ENCODE measurements around the gene MT2A. TPM values are rescaled to one million over a fixed set of nuclear protein-coding genes. Genes with fewer than 3 reads are reported as not detected.

The MT2A gene
- total and polyA plus RNA-seq, 10 of the 15 experiments (the other 5 are each of a cell fraction or from before 2014, with no cell fraction given) = 7.3 to 271 (median 53.5) TPM

DNA sequence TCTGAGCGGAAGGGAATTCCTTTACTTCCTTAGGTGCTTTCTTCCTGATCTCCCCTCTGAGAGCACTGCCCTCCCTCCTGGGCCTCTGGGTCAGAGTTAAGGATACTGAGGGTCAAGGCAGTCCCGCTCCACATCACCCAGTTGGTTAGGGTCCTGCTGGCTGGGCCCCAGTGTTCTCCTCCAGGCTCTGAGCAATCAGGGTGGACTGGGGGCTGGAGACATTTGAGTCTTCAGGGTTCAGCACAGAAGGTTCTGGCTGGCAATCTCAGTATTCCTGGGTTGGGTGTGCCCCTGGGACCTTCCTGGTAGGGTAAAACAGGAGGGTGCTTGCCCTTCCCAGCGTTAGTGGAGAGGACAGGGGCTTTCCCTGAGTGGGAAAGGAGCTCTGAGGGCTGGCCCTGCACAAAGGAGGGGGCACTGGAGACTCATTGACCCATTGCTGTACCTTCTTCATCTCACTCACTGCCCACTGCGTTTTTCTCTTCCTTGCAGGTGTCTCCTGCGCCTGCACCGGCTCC is 24.5 kb downstream of the MT2A start:
- Histone ChIP-seq H3K9ac (ENCODE audit: control insufficient read depth, insufficient read depth, low read length) (no peak overlapping the region), H2AFZ (ENCODE audit: control insufficient read depth, low read depth, low read length) (no peak overlapping the region), H3K36me3 (ENCODE audit: control insufficient read depth in 2 of 2, insufficient read depth in 2 of 2, low read length in 1 of 2) (no peaks in the 10 kb centered on the region), H3K4me3 (no peak overlapping the region), H3K4me2 (ENCODE audit: control insufficient read depth, insufficient read depth) (no peak overlapping the region), H3K79me2 (ENCODE audit: control insufficient read depth, insufficient read depth, low read length) (no peaks in the 10 kb centered on the region), H4K20me1 (ENCODE audit: control insufficient read depth, insufficient read depth) (no peaks in the 10 kb centered on the region), H3K4me1 (ENCODE audit: control insufficient read depth, insufficient read depth, low read length) (peaks cover 15% of the 10 kb centered on the region), H3K27me3 (replicated peaks in 1 of 2; ENCODE audit: control insufficient read depth in 2 of 2, insufficient read depth in 2 of 2, low read length in 1 of 2) (peaks cover 15 to 24% of the 10 kb centered on the region in 2 experiments), H3K9me3 (replicated peaks; ENCODE audit: control insufficient read depth, insufficient read depth, low read length) (no peaks in the 10 kb centered on the region), H3K27ac (ENCODE audit: control insufficient read depth, insufficient read depth) (no peak overlapping the region)
- in situ Hi-C loops (cut with MboI) = no loop called here
- DNase-seq (ENCODE audit: low read depth, low spot score) (no peak), FAIRE-seq (no peak), ATAC-seq (no peak)
- 7% methylated on average over 6 of the region's 6 CpGs for WGBS (ENCODE audit: insufficient coverage, insufficient replicate concordance, low lambda C conversion rate, missing lambda C conversion rate)
- ChIA-PET RAD21 (ENCODE audit: unreplicated experiment) (interaction anchor here (1.7 kb wide), 1 partner anchor 10 kb away, joined by 5 read pairs; no protein-coding TSS in a partner anchor), CTCF (no interaction called here), POLR2A (no interaction called here), SMC1A (ENCODE audit: uncharacterized antibody, unreplicated experiment) (interaction anchor here (1.2 kb wide), 1 partner anchor 9 kb away, joined by 4 read pairs; no protein-coding TSS in a partner anchor)
- intact Hi-C loops (cut with micrococcal nuclease; ENCODE audit: unreplicated experiment) = no loop called here
- BruUV-seq (replicated peaks) = no TSS peak
- TF ChIP-seq BMI1 (IDR thresholded peaks at IDR 0.05; ENCODE audit: borderline replicate concordance) (no peak), ZBTB4 (CRISPR knock-in tag; IDR thresholded peaks at IDR 0.05) (no peak), MYB (IDR thresholded peaks at IDR 0.05; ENCODE audit: borderline replicate concordance, low read depth, low read length) (no peak), ELK1 (IDR thresholded peaks at IDR 0.05; ENCODE audit: low read depth, low read length) (no peak), JUND (IDR thresholded peaks at IDR 0.05; ENCODE audit: low read depth, low read length) (no peak), MLLT1 (IDR thresholded peaks at IDR 0.05) (no peak), EP300 (IDR thresholded peaks at IDR 0.05; ENCODE audit: borderline replicate concordance in 1 of 2, control insufficient read depth in 1 of 2, low read depth in 2 of 2, low read length in 2 of 2) (no peak), HDGF (IDR thresholded peaks at IDR 0.05) (no peak), SIN3A (IDR thresholded peaks at IDR 0.05; ENCODE audit: low read depth, low read length) (no peak), MAX (IDR thresholded peaks at IDR 0.05; ENCODE audit: low read depth, low read length) (no peak), NBN (IDR thresholded peaks at IDR 0.05) (no peak), CBX3 (IDR thresholded peaks at IDR 0.05; ENCODE audit: borderline replicate concordance, low read depth) (no peak), USF2 (IDR thresholded peaks at IDR 0.05; ENCODE audit: borderline replicate concordance, low read depth, low read length) (no peak), ZNF274 (IDR thresholded peaks at IDR 0.05; ENCODE audit: insufficient read depth, insufficient read length) (no peak), CHD1 (IDR thresholded peaks at IDR 0.05; ENCODE audit: low read depth, low read length) (no peak)
- TF ChIP-seq, protein P1, sequence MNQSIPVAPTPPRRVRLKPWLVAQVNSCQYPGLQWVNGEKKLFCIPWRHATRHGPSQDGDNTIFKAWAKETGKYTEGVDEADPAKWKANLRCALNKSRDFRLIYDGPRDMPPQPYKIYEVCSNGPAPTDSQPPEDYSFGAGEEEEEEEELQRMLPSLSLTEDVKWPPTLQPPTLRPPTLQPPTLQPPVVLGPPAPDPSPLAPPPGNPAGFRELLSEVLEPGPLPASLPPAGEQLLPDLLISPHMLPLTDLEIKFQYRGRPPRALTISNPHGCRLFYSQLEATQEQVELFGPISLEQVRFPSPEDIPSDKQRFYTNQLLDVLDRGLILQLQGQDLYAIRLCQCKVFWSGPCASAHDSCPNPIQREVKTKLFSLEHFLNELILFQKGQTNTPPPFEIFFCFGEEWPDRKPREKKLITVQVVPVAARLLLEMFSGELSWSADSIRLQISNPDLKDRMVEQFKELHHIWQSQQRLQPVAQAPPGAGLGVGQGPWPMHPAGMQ (IDR thresholded peaks at IDR 0.05; ENCODE audit: borderline replicate concordance) = no peak

Data from GM12878 (cell line).